Spleen (tissue), 7 donors: ENCODE results near the gene DPP4.

ENCODE experiments used
- CTCF ChIP-seq, 11 experiments: fragments of 200-600 bp in 7 of 11; fragments of 450-650 bp in 4 of 11; sonication (generic) in 4 of 11; IDR thresholded peaks in 8 of 11; conservative IDR thresholded peaks in 3 of 11; 1 replicate in 7 of 11; 2 replicates in 4 of 11; pipeline versions ENCODE4 v1.4.0 to v1.8.0; 2016 to 2021; ENCODE audit warnings: antibody characterized with exemption in 11 of 11, inconsistent platforms in 4 of 11, mild to moderate bottlenecking in 1 of 11
- POLR2A ChIP-seq, 3 donors: fragments of 450-650 bp; IDR thresholded peaks; one replicate each; pipeline ENCODE4 v1.5.1; 2017; ENCODE audit warnings: antibody characterized with exemption in 3 of 3, mild to moderate bottlenecking in 1 of 3
- donor health status: DM: no; HTN: no; CAD: no; lungs with moderate emphysema.
- donor health status: DM: no; HTN: no; CAD: no.
- donor health status: DM: no; HTN: no; CAD: no.

DNA sequence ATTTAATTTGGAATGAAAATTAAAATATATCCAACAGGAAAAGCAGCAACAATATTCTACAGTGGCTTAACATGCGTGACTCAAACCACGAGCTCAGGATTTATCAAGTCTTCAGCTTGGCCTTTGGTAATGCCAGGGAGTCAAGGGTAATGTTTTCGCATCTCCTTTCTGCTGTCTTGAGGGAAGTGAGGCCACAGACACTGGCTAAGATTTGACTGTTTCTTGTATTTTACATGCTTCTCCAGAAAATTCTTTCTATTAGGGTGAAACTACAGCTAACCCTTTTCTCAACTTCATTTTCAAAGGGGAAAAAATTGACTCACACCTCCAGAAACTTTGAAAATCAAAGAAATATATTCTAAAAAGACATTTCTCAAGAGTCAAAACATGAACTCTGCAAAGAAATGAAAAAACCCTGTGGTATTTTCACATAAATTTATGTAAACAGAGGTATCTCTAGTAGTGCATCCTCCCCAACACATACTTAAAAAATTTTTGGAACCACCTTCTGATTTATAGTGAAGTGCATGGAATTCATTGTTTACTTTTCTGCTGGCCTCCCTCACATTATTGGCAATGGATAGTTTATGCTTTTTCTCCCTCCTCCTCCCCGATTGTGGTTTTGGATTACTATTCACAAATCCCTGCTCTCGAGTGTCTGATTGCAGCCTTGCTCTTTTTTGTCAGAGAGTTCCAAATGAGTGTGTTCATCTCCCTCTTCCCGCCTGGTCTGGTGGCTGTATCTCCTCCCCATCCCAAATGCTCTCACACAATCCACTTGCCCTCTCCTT is 48.7 kb downstream of the DPP4 start:
- TF ChIP-seq CTCF (IDR thresholded peaks at IDR 0.05 in 8 of 11, conservative IDR thresholded peaks at IDR 0.05 in 3 of 11) (no peak), POLR2A (IDR thresholded peaks at IDR 0.05) (no peak)
